DOHH2 (cell line): ENCODE data around the gene IMMP2L.

ENCODE experiments used
- EZH2phosphoT487 ChIP-seq: fragments of 200-600 bp; sonication (generic); IDR thresholded peaks from 2 replicates; pipeline ENCODE4 v1.6.1; 2017; ENCODE audit warnings: borderline replicate concordance, mild to moderate bottlenecking, antibody characterized with exemption, low read length, moderate library complexity, mixed read lengths
- TF ChIP-seq, protein P1 (sequence below): fragments of 200-600 bp; sonication (generic); IDR thresholded peaks from one replicate; pipeline ENCODE4 v1.5.1; 2014; ENCODE audit warnings: antibody characterized with exemption, mild to moderate bottlenecking, low read depth, low read length; ENCODE audit not compliant: poor library complexity, severe bottlenecking

GRCh38 chr7:111564078-111564477 is 1.8 kb upstream of the IMMP2L start:
- TF ChIP-seq, protein P1, sequence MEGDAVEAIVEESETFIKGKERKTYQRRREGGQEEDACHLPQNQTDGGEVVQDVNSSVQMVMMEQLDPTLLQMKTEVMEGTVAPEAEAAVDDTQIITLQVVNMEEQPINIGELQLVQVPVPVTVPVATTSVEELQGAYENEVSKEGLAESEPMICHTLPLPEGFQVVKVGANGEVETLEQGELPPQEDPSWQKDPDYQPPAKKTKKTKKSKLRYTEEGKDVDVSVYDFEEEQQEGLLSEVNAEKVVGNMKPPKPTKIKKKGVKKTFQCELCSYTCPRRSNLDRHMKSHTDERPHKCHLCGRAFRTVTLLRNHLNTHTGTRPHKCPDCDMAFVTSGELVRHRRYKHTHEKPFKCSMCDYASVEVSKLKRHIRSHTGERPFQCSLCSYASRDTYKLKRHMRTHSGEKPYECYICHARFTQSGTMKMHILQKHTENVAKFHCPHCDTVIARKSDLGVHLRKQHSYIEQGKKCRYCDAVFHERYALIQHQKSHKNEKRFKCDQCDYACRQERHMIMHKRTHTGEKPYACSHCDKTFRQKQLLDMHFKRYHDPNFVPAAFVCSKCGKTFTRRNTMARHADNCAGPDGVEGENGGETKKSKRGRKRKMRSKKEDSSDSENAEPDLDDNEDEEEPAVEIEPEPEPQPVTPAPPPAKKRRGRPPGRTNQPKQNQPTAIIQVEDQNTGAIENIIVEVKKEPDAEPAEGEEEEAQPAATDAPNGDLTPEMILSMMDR, result no peak
- no peak for TF ChIP-seq EZH2phosphoT487
